HCT116 (cell line): ENCODE measurements around the gene RPS6KC1. TPM values are rescaled to one million over a fixed set of nuclear protein-coding genes. Genes with fewer than 3 reads are reported as not detected.
"Not testable (repeated sequence)": the region's sequence is repeated elsewhere in the genome, so short reads cannot be mapped to it uniquely, and the experiment has no call there.

Source experiments
- ATAC-seq: fragments of 200-7000 bp; cut with Tn5 transposase; 2 replicates; pipeline ENCODE4 v1.9.1; 2020; ENCODE audit warnings: mild to moderate bottlenecking, moderate library complexity
- BruUV-seq: library from RNA; stranded (reverse); fragments of 400-500 nt; replicated peaks from 2 replicates; lab custom pipeline; 2021; lab: Mats Ljungman, UMichigan
- CTCF ChIA-PET: fragments of 300-600 bp; sonication (Branson Sonifier 250); formaldehyde crosslinking; loops from one replicate; lab custom pipeline; 2021; ENCODE audit warnings: antibody characterized with exemption; lab: Charles Lee
- POLR2A ChIA-PET: fragments of 300-600, 350-600 bp; sonication (Branson Sonifier 250); formaldehyde crosslinking; loops from one replicate; lab custom pipeline; 2021; ENCODE audit warnings: antibody characterized with exemption; lab: Charles Lee
- RAD21 ChIA-PET, 2 experiments: fragments of 300-600 bp; sonication (Branson Sonifier 250); formaldehyde crosslinking; loops; one replicate each; lab custom pipeline; 2023; ENCODE audit warnings: low total read pairs in 2 of 2; ENCODE audit not compliant: uncharacterized antibody in 2 of 2, unreplicated experiment in 2 of 2, low non-redundant PET in 1 of 2; lab: Charles Lee
- DNase-seq: peaks from one replicate; pipeline ENCODE4 v3.0.0-alpha.2; 2010; ENCODE audit warnings: low read depth, low spot score
- H2AFZ ChIP-seq: fragments of 200-600 bp; shearing (Covaris generic), sonication (generic); 2 replicates; pipeline ENCODE4 v1.6.1; 2017; ENCODE audit warnings: low read depth, mixed run types, mixed read lengths, antibody characterized with exemption, low read length; ENCODE audit not compliant: poor library complexity, severe bottlenecking
- H3K27ac ChIP-seq: 2 replicates; pipeline ENCODE4 v1.5.1; 2012; ENCODE audit warnings: low read depth, low read length
- H3K27me3 ChIP-seq: fragments of 200-600 bp; sonication (generic); 2 replicates; pipeline ENCODE4 v1.6.1; 2016; ENCODE audit warnings: mixed run types, low read length, mixed read lengths; ENCODE audit not compliant: insufficient read depth
- H3K36me3 ChIP-seq, 2 experiments: fragments of 200-500 bp in 1 of 2; fragments of 200-600 bp in 1 of 2; sonication (Bioruptor generic) in 1 of 2; sonication (generic) in 1 of 2; 2 replicates each; pipeline versions ENCODE4 v1.5.1 to v1.6.1; 2014 to 2016; ENCODE audit warnings: low read length in 2 of 2, inconsistent platforms in 1 of 2, mixed read lengths in 1 of 2, mixed run types in 1 of 2; ENCODE audit not compliant: insufficient read depth in 2 of 2, control insufficient read depth in 1 of 2
- H3K4me1 ChIP-seq, 2 experiments: fragments of 200-600 bp in 1 of 2; sonication (generic) in 1 of 2; 2 replicates each; pipeline versions ENCODE4 v1.5.1 to v1.6.1; 2012 to 2017; ENCODE audit warnings: low read length in 2 of 2, inconsistent platforms in 1 of 2, mild to moderate bottlenecking in 1 of 2, mixed read lengths in 1 of 2, mixed run types in 1 of 2, moderate library complexity in 1 of 2; ENCODE audit not compliant: insufficient read depth in 2 of 2, control insufficient read depth in 1 of 2
- H3K4me2 ChIP-seq: fragments of 200-600 bp; sonication (generic); 2 replicates; pipeline ENCODE4 v1.6.1; 2017; ENCODE audit warnings: mixed run types, low read length, mixed read lengths
- H3K4me3 ChIP-seq, 2 experiments: fragments of 200-600 bp in 1 of 2; sonication (generic) in 1 of 2; replicated peaks in 1 of 2; 2 replicates each; pipeline ENCODE4 v1.5.1; 2011 to 2016; ENCODE audit warnings: low read length in 2 of 2, control low read depth in 1 of 2, low read depth in 1 of 2, mild to moderate bottlenecking in 1 of 2, mixed read lengths in 1 of 2, mixed run types in 1 of 2
- H3K79me2 ChIP-seq: fragments of 200-600 bp; sonication (generic); 2 replicates; pipeline ENCODE4 v1.6.1; 2017; ENCODE audit warnings: mild to moderate bottlenecking, mixed run types, low read length, moderate library complexity, mixed read lengths; ENCODE audit not compliant: insufficient read depth
- H3K9ac ChIP-seq: fragments of 200-600 bp; sonication (generic); 2 replicates; pipeline ENCODE4 v1.6.1; 2016; ENCODE audit warnings: low read length, mixed read lengths
- H3K9me2 ChIP-seq: fragments of 200-600 bp; sonication (generic), shearing (Covaris generic); 2 replicates; pipeline ENCODE4 v1.6.1; 2017; ENCODE audit warnings: mixed run types, mild to moderate bottlenecking, moderate library complexity; ENCODE audit not compliant: insufficient read depth
- H3K9me3 ChIP-seq, 2 experiments: fragments of 200-500 bp in 1 of 2; fragments of 200-600 bp in 1 of 2; sonication (Bioruptor generic) in 1 of 2; sonication (generic) in 1 of 2; 2 replicates each; pipeline ENCODE4 v1.6.1; 2014 to 2017; ENCODE audit warnings: low read length in 2 of 2, mixed read lengths in 2 of 2, inconsistent platforms in 1 of 2, low read depth in 1 of 2, mild to moderate bottlenecking in 1 of 2, mixed run types in 1 of 2, moderate library complexity in 1 of 2; ENCODE audit not compliant: control insufficient read depth in 1 of 2, insufficient read depth in 1 of 2
- H4K20me1 ChIP-seq: fragments of 200-600 bp; sonication (generic), shearing (Covaris generic); 2 replicates; pipeline ENCODE4 v1.6.1; 2017; ENCODE audit warnings: mixed run types, mild to moderate bottlenecking, moderate library complexity; ENCODE audit not compliant: insufficient read depth
- ATF3 ChIP-seq: IDR thresholded peaks from 2 replicates; pipeline ENCODE4 v1.6.1; 2012
- CBX3 ChIP-seq: IDR thresholded peaks from 2 replicates; pipeline ENCODE4 v1.6.1; 2012; ENCODE audit warnings: low read depth
- CEBPB ChIP-seq: IDR thresholded peaks from 2 replicates; pipeline ENCODE4 v1.6.1; 2012; ENCODE audit warnings: low read depth
- CTCF ChIP-seq, 3 experiments: fragments of 200-600 bp in 1 of 3; sonication (generic) in 1 of 3; IDR thresholded peaks in 2 of 3; conservative IDR thresholded peaks in 1 of 3; 2 replicates each; pipeline ENCODE4 v1.5.1; 2012 to 2017; ENCODE audit warnings: low read depth in 2 of 3, low read length in 2 of 3, antibody characterized with exemption in 1 of 3, borderline replicate concordance in 1 of 3, control low read depth in 1 of 3, mild to moderate bottlenecking in 1 of 3, mixed read lengths in 1 of 3, mixed run types in 1 of 3, moderate library complexity in 1 of 3; ENCODE audit not compliant: insufficient read depth in 1 of 3
- ELF1 ChIP-seq: IDR thresholded peaks from 2 replicates; pipeline ENCODE4 v1.6.1; 2012; ENCODE audit warnings: low read depth, borderline replicate concordance
- EZH2phosphoT487 ChIP-seq: fragments of 200-600 bp; IDR thresholded peaks from 2 replicates; pipeline ENCODE4 v1.6.1; 2018; ENCODE audit warnings: antibody characterized with exemption, borderline replicate concordance
- JUND ChIP-seq: IDR thresholded peaks from 2 replicates; pipeline ENCODE4 v1.6.1; 2012
- POLR2AphosphoS5 ChIP-seq: IDR thresholded peaks from 2 replicates; pipeline ENCODE4 v1.6.1; 2011; ENCODE audit warnings: mild to moderate bottlenecking, low read depth, low read length, moderate library complexity
- RAD21 ChIP-seq: IDR thresholded peaks from 2 replicates; pipeline ENCODE4 v1.6.1; 2012; ENCODE audit warnings: low read depth, mild to moderate bottlenecking
- SIN3A ChIP-seq: IDR thresholded peaks from 2 replicates; pipeline ENCODE4 v1.6.1; 2012; ENCODE audit warnings: low read depth
- SP1 ChIP-seq: IDR thresholded peaks from 2 replicates; pipeline ENCODE4 v1.6.1; 2012; ENCODE audit warnings: low read depth
- TCF7L2 ChIP-seq: IDR thresholded peaks from 2 replicates; pipeline ENCODE4 v1.7.0; 2011; ENCODE audit warnings: borderline replicate concordance, inconsistent platforms; ENCODE audit not compliant: insufficient read depth, insufficient read length; ENCODE audit errors: extremely low read depth
- YY1 ChIP-seq: IDR thresholded peaks from 2 replicates; pipeline ENCODE4 v1.6.1; 2011; ENCODE audit warnings: low read length, low read depth, moderate library complexity, mild to moderate bottlenecking; ENCODE audit not compliant: insufficient replicate concordance; ENCODE audit errors: extremely low read depth
- ZBTB33 ChIP-seq: IDR thresholded peaks from 2 replicates; pipeline ENCODE4 v1.6.1; 2011; ENCODE audit warnings: mild to moderate bottlenecking, low read length, moderate library complexity; ENCODE audit not compliant: insufficient replicate concordance; ENCODE audit errors: extremely low read depth
- ZFX ChIP-seq: fragments of 450-650 bp; IDR thresholded peaks from 2 replicates; pipeline ENCODE4 v1.6.1; 2017
- ZNF274 ChIP-seq: fragments of 200-500 bp; sonication (Bioruptor generic); IDR thresholded peaks from 2 replicates; pipeline ENCODE4 v1.6.1; 2014; ENCODE audit warnings: mild to moderate bottlenecking, low read depth, low read length, inconsistent platforms
- intact Hi-C: fragments of 100-400 bp; cut with micrococcal nuclease; formaldehyde crosslinking; loops from 2 replicates; pipeline ENCODE4 v1.10.0; 2022
- total RNA-seq: library from RNA; stranded (reverse); gene quantifications from one replicate; pipeline ENCODE4 v1.2.1, GENCODE V29; 2021; ENCODE audit not compliant: unreplicated experiment

The RPS6KC1 gene
- total RNA-seq, 1 experiment from 2014 or later: 15.9 TPM

GRCh38 chr1:213111502-213111901 is 60.5 kb downstream of the RPS6KC1 start:
- POLR2A ChIA-PET: no interaction called here
- Histone ChIP-seq H3K4me2 (no peak overlapping the region), H3K9ac (no peak overlapping the region), H3K4me3 (no peak overlapping the region), H4K20me1 (no peaks in the 10 kb centered on the region), H3K27ac (no peak overlapping the region), H3K9me2 (no peaks in the 10 kb centered on the region), H3K36me3 (no peaks in the 10 kb centered on the region), H3K9me3 (no peaks in the 10 kb centered on the region)
- no TSS peak for BruUV-seq
- DNase-seq (no peak), ATAC-seq (no peak)
- RAD21 ChIA-PET: no interaction called here
- TF ChIP-seq ZFX (no peak), RAD21 (no peak), ZBTB33 (no peak), TCF7L2 (no peak), CBX3 (no peak), ZNF274 (no peak), ELF1 (no peak), EZH2phosphoT487 (no peak), POLR2AphosphoS5 (no peak), SP1 (no peak), CTCF (IDR thresholded peaks at IDR 0.05 in 2 of 3, conservative IDR thresholded peaks at IDR 0.05 in 1 of 3; ENCODE audit: borderline replicate concordance in 1 of 3, insufficient read depth in 1 of 3, low read depth in 2 of 3, low read length in 2 of 3) (no peak), CEBPB (no peak), SIN3A (no peak), YY1 (no peak), JUND (no peak), ATF3 (no peak)
- TF ChIP-seq, all 23 proteins: peak for 0
- Histone ChIP-seq H3K27me3 (no peaks in the 10 kb centered on the region), H3K4me1 (peaks cover 6 to 8% of the 10 kb centered on the region in 2 experiments; a peak in 2 of 4 replicates), H2AFZ (no peak overlapping the region), H3K79me2 (no peaks in the 10 kb centered on the region)
- CTCF ChIA-PET: interaction anchor here (1.2 kb wide), 1 partner anchor 10 kb away, joined by 5 read pairs; no protein-coding TSS in a partner anchor
- intact Hi-C loops: no loop called here

- ATAC-seq, H3K27me3 ChIP-seq, H3K4me3 ChIP-seq, H3K9me2 ChIP-seq, H3K27ac ChIP-seq, BruUV-seq, H3K79me2 ChIP-seq, DNase-seq, H3K9me3 ChIP-seq, H3K4me2 ChIP-seq, H2AFZ ChIP-seq, intact Hi-C loops, H4K20me1 ChIP-seq, H3K36me3 ChIP-seq, H3K9ac ChIP-seq, RAD21 ChIA-PET: not testable (repeated sequence)
- POLR2A ChIA-PET: interaction anchor here (0.9 kb wide), 1 partner anchor 9 kb away, joined by 3 read pairs; no protein-coding TSS in a partner anchor
- CTCF ChIA-PET: interaction anchor here (1.2 kb wide), 1 partner anchor 8 kb away, joined by 5 read pairs; no protein-coding TSS in a partner anchor
- H3K4me1 ChIP-seq: peaks cover 12 to 15% of the 10 kb centered on the region in 2 experiments
Measured at GRCh38 chr1:213112723-213113122, 61.7 kb downstream of the RPS6KC1 start.
